Gastrocnemius medialis (tissue), 4 donors: ENCODE data around the gene USP19. TPM values are rescaled to one million over a fixed set of nuclear protein-coding genes. Genes with fewer than 3 reads are reported as not detected.

Source experiments
- ATAC-seq, 2 donors: fragments of 150-250 bp; one replicate each; pipeline ENCODE4 v1.9.1; 2016
- DNase-seq, 2 donors: peaks; one replicate each; pipeline ENCODE4 v3.0.0-alpha.2; 2019
- H3K27ac ChIP-seq, 4 donors: fragments of 200-600 bp; sonication (generic); 1 replicate in 1 of 4; 2 replicates in 3 of 4; pipeline ENCODE4 v1.5.1; 2016 to 2018; ENCODE audit warnings: mild to moderate bottlenecking in 2 of 4, moderate library complexity in 1 of 4
- H3K27me3 ChIP-seq, 3 donors: fragments of 200-600 bp; sonication (generic) in 2 of 3; 1 replicate in 1 of 3; 2 replicates in 2 of 3; pipeline versions ENCODE4 v1.5.1 to v1.6.0; 2016 to 2019; ENCODE audit warnings: mild to moderate bottlenecking in 1 of 3, moderate library complexity in 1 of 3
- H3K36me3 ChIP-seq, 2 donors: fragments of 200-600 bp; sonication (generic) in 1 of 2; one replicate each; pipeline ENCODE4 v1.5.1; 2017 to 2018
- H3K4me1 ChIP-seq, 2 donors: fragments of 200-600 bp; sonication (generic) in 1 of 2; one replicate each; pipeline ENCODE4 v1.5.1; 2016 to 2017; ENCODE audit warnings: mild to moderate bottlenecking in 2 of 2
- H3K4me3 ChIP-seq, 4 donors: fragments of 200-600 bp; sonication (generic) in 3 of 4; 1 replicate in 1 of 4; 2 replicates in 3 of 4; pipeline ENCODE4 v1.5.1; 2016 to 2019; ENCODE audit warnings: mild to moderate bottlenecking in 2 of 4
- H3K9me3 ChIP-seq, 3 donors: fragments of 200-600 bp; sonication (generic) in 2 of 3; 1 replicate in 1 of 3; 2 replicates in 2 of 3; pipeline ENCODE4 v1.5.1; 2016 to 2019
- CTCF ChIP-seq, 5 experiments: fragments of 450-650 bp in 3 of 5; fragments of 200-600 bp in 2 of 5; sonication (generic) in 2 of 5; IDR thresholded peaks in 4 of 5; conservative IDR thresholded peaks in 1 of 5; 1 replicate in 4 of 5; 2 replicates in 1 of 5; pipeline ENCODE4 v1.5.1; 2016 to 2019; ENCODE audit warnings: antibody characterized with exemption in 5 of 5, mild to moderate bottlenecking in 3 of 5, moderate library complexity in 3 of 5
- POLR2A ChIP-seq, 2 donors: fragments of 450-650 bp; IDR thresholded peaks; one replicate each; pipeline ENCODE4 v1.6.1; 2017; ENCODE audit warnings: antibody characterized with exemption in 2 of 2, mild to moderate bottlenecking in 2 of 2, moderate library complexity in 2 of 2
- in situ Hi-C, 4 donors: fragments of 200-750 bp; cut with MboI; loops; one replicate each; pipeline versions ENCODE4 v1.15.0 to v1.8.0; 2017; ENCODE audit warnings: low sequenced_read_pairs in 4 of 4
- intact Hi-C: fragments of 100-400 bp; cut with DNase I; formaldehyde crosslinking; loops from one replicate; pipeline ENCODE4 v1.15.1; 2023; ENCODE audit warnings: low total_unique reads
- microRNA-seq, 2 donors: library from miRNA; unstranded; fragments of <30 nt; microRNA quantifications; one replicate each; pipeline ENCODE4, GENCODE V29; 2016; ENCODE audit warnings: borderline replicate concordance in 2 of 2
- total RNA-seq, 4 donors: library from RNA; depleted of rRNA; stranded (reverse); fragments of >200 nt; gene quantifications; one replicate each; pipeline versions ENCODE4 v1.1.0 to v1.2.3, GENCODE V29; 2016

The USP19 gene
- total RNA-seq, 4 donors from 2014 or later, result 100 to 188 (median 128) TPM

- Histone ChIP-seq H3K9me3 (no peaks in the 10 kb centered on the region), H3K36me3 (peaks cover 0 to 39% of the 10 kb centered on the region in 2 donors), H3K27ac (no peak overlapping the region), H3K4me1 (peaks cover 0 to 3% of the 10 kb centered on the region in 2 donors), H3K4me3 (no peak overlapping the region), H3K27me3 (no peaks in the 10 kb centered on the region)
- no peak for ATAC-seq
- TF ChIP-seq POLR2A (IDR thresholded peaks at IDR 0.05) (no peak), CTCF (IDR thresholded peaks at IDR 0.05 in 4 of 5, conservative IDR thresholded peaks at IDR 0.05 in 1 of 5) (no peak)
- in situ Hi-C loops, result no loop called here
- intact Hi-C loops, result no loop called here
- no peak for DNase-seq
These were observed 41.4 kb downstream of the USP19 start for GRCh38 chr3:49079270-49079669.

- Histone ChIP-seq H3K27ac (no peak overlapping the region), H3K27me3 (no peaks in the 10 kb centered on the region), H3K4me1 (peaks cover 0 to 3% of the 10 kb centered on the region in 2 donors), H3K36me3 (peaks cover 4 to 65% of the 10 kb centered on the region in 2 donors), H3K4me3 (no peak overlapping the region), H3K9me3 (no peaks in the 10 kb centered on the region)
- TF ChIP-seq POLR2A (IDR thresholded peaks at IDR 0.05), result no peak
- TF ChIP-seq CTCF (IDR thresholded peaks at IDR 0.05 in 4 of 5, conservative IDR thresholded peaks at IDR 0.05 in 1 of 5), result no peak
- in situ Hi-C loops (no loop called here), intact Hi-C loops (no loop called here)
- DNase-seq, result no peak
- ATAC-seq, result no peak
These were observed 44.0 kb downstream of the USP19 start for GRCh38 chr3:49076646-49077045.

DNA sequence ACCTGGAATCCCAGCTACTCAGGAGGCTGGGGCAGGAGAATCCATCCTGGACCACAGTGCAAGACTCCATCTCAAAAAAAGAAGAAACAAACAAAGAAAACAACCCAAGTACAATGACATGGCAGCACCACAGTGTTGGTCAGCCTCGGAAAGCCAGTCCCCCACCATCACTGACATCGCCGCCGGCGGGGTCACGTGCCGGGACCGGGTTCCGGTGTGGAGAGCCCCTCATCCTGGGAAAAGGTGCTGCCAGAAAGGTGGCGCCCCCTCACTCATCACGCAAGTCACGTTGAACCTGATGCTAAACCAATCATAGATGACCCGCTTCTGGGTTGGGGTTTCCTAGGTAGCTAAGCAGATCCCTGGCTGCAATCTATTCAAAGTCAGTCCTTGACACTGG is 44.5 kb downstream of the USP19 start:
- peaks cover 4 to 70% of the 10 kb centered on the region in 2 donors for H3K36me3 ChIP-seq
- peaks cover 0 to 3% of the 10 kb centered on the region in 2 donors for H3K4me1 ChIP-seq
- H3K9me3 ChIP-seq, result no peaks in the 10 kb centered on the region
- DNase-seq (no peak), ATAC-seq (no peak)
- no peak overlapping the region for H3K27ac ChIP-seq
- H3K4me3 ChIP-seq, result no peak overlapping the region
- no peaks in the 10 kb centered on the region for H3K27me3 ChIP-seq
- TF ChIP-seq CTCF (IDR thresholded peaks at IDR 0.05 in 4 of 5, conservative IDR thresholded peaks at IDR 0.05 in 1 of 5) (no peak), POLR2A (IDR thresholded peaks at IDR 0.05) (no peak)
- intact Hi-C loops (no loop called here), in situ Hi-C loops (no loop called here)

Small RNA genes lying within 50 kb of the gene (microRNA-seq; reads per million reads assigned to microRNA genes)
- 0 reads per million in 2 donors for gene MIR6890

Other genes starting within 250 kb of the USP19 start
- 100 to 1,000 TPM in 1 of 4 donors, 10 to 100 TPM in 3; 67.8 to 110 (median 83.4) TPM for gene SLC25A20, start 221.9 kb downstream of the USP19 start, total RNA-seq
- gene ARIH2, start 202.0 kb downstream of the USP19 start, total RNA-seq, result 100 to 1,000 TPM; 118 to 176 (median 143) TPM
- gene P4HTM, start 130.6 kb downstream of the USP19 start, total RNA-seq, result 10 to 100 TPM; 13.6 to 21.7 (median 20.3) TPM
- gene WDR6, start 113.4 kb downstream of the USP19 start, total RNA-seq, result 10 to 100 TPM; 40.4 to 50.9 (median 45.5) TPM
- gene DALRD3, start 102.2 kb downstream of the USP19 start, total RNA-seq, result 10 to 100 TPM; 10.6 to 20.1 (median 16.3) TPM
- gene NDUFAF3, start 98.7 kb downstream of the USP19 start, total RNA-seq, result 100 to 1,000 TPM; 129 to 181 (median 148) TPM
- gene IMPDH2, start 91.4 kb downstream of the USP19 start, total RNA-seq, result 100 to 1,000 TPM; 178 to 229 (median 205) TPM
- 10 to 100 TPM; 35.8 to 65.6 (median 47.1) TPM for gene QRICH1, start 26.8 kb downstream of the USP19 start, total RNA-seq
- 100 to 1,000 TPM; 157 to 259 (median 173) TPM for gene QARS1, start 16.1 kb downstream of the USP19 start, total RNA-seq
- gene LAMB2, start 12.2 kb upstream of the USP19 start, total RNA-seq, result 100 to 1,000 TPM; 154 to 355 (median 243) TPM
- 10 to 100 TPM; 20.0 to 31.0 (median 22.0) TPM for gene CCDC71, start 45.5 kb upstream of the USP19 start, total RNA-seq
- gene KLHDC8B, start 50.8 kb upstream of the USP19 start, total RNA-seq, result 10 to 100 TPM; 15.8 to 35.8 (median 26.0) TPM
- 1 to 10 TPM in 2 of 4 donors, under 1 TPM in 2; 0.78 to 1.9 (median 1.3) TPM for gene C3orf62, start 156.4 kb upstream of the USP19 start, total RNA-seq
- 10 to 100 TPM in 1 of 4 donors, 1 to 10 TPM in 3; 7.2 to 10.2 (median 9.1) TPM for gene USP4, start 219.2 kb upstream of the USP19 start, total RNA-seq
- gene GPX1, start 237.5 kb upstream of the USP19 start, total RNA-seq, result 100 to 1,000 TPM in 3 of 4 donors, 10 to 100 TPM in 1; 75.2 to 157 (median 123) TPM